Kidney (tissue), 22 donors: Measurements from ENCODE around the gene RAB13. TPM values are rescaled to one million over a fixed set of nuclear protein-coding genes. Genes with fewer than 3 reads are reported as not detected.
"Not testable (repeated sequence)": the region's sequence is repeated elsewhere in the genome, so short reads cannot be mapped to it uniquely, and the experiment has no call there.

Experiments used
- DNase-seq, 5 donors: peaks; one replicate each; pipeline ENCODE4 v3.0.0-alpha.2; 2013 to 2020
- FAIRE-seq: peaks from 2 replicates; lab custom pipeline; 2012; peaks lifted over from hg19 to GRCh38; lab: Jason Lieb, UNC
- H3K27ac ChIP-seq, 2 donors: one replicate each; pipeline ENCODE4 v1.7.0; 2013; ENCODE audit warnings: low read depth in 2 of 2, low read length in 2 of 2, inconsistent platforms in 1 of 2
- H3K27me3 ChIP-seq: one replicate; pipeline ENCODE4 v1.7.1; 2013; ENCODE audit warnings: low read length, inconsistent platforms; ENCODE audit not compliant: control insufficient read depth, insufficient read depth
- H3K36me3 ChIP-seq, 3 donors: one replicate each; pipeline versions ENCODE4 v1.7.0 to v1.7.1; 2013; ENCODE audit warnings: low read length in 3 of 3, control low read depth in 1 of 3, inconsistent platforms in 1 of 3; ENCODE audit not compliant: insufficient read depth in 3 of 3, control insufficient read depth in 2 of 3
- H3K4me1 ChIP-seq, 3 donors: one replicate each; pipeline versions ENCODE4 v1.7.0 to v1.7.1; 2013; ENCODE audit warnings: low read length in 3 of 3, inconsistent platforms in 1 of 3, low read depth in 1 of 3; ENCODE audit not compliant: control insufficient read depth in 2 of 3, insufficient read depth in 2 of 3
- H3K4me3 ChIP-seq, 3 donors: one replicate each; pipeline versions ENCODE4 v1.7.0 to v1.8.1; 2013; ENCODE audit warnings: low read length in 3 of 3, control low read depth in 1 of 3, inconsistent platforms in 1 of 3
- H3K9ac ChIP-seq, 3 donors: one replicate each; pipeline versions ENCODE4 v1.7.0 to v1.7.1; 2013; ENCODE audit warnings: low read length in 3 of 3, control low read depth in 1 of 3, inconsistent platforms in 1 of 3
- H3K9me3 ChIP-seq, 3 donors: one replicate each; pipeline versions ENCODE4 v1.7.0 to v1.7.1; 2013; ENCODE audit warnings: low read length in 3 of 3, control low read depth in 1 of 3, inconsistent platforms in 1 of 3; ENCODE audit not compliant: control insufficient read depth in 2 of 3, insufficient read depth in 1 of 3
- CTCF ChIP-seq: IDR thresholded peaks from 3 replicates; pipeline ENCODE4 v1.5.1; 2012; ENCODE audit warnings: mild to moderate bottlenecking, moderate library complexity, borderline replicate concordance; ENCODE audit not compliant: insufficient read depth; ENCODE audit errors: extremely low read depth
- intact Hi-C: fragments of 100-400 bp; cut with DNase I; formaldehyde crosslinking; loops from one replicate; pipeline ENCODE4 v1.11.1; 2022
- long read RNA-seq, 10 donors: library from polyadenylated mRNA in 1 of 10; unstranded in 1 of 10; transcript quantifications; one replicate each; pipeline ENCODE4 v2.0.0 and lab custom pipeline, GENCODE V29; 2021 to 2026
- polyA plus RNA-seq: library from polyadenylated mRNA; stranded (reverse); fragments of 350-450 nt; fragmentation: Illumina TruSeq; extraction: RNeasy Lipid Tissue Mini Kit (QIAGEN cat#74804); gene quantifications from one replicate; pipeline ENCODE4 v1.2.3, GENCODE V29; 2014; ENCODE audit warnings: low read depth, low replicate concordance; ENCODE audit not compliant: insufficient read depth
- total RNA-seq: library from RNA; stranded (reverse); fragmentation: NEBNext Ultra II Directional; extraction: Animal tissue kit (Norgen Biotek cat#: 25700); gene quantifications from one replicate; pipeline ENCODE4 v1.2.1, GENCODE V29; 2021
- donor health status: control.
- donor health status: control.
- donor health status: control.
- donor health status: control.
- donor health status: control.
- donor health status: DM: yes; HTN: yes; CAD: no.
- donor health status: Normal renal cell carcinoma (clear cell type).

RAB13 gene
- total RNA-seq (142 TPM), polyA plus RNA-seq (226 TPM)
- long read RNA-seq, donor 1, transcript RAB13-201 (8 exons, 1,176 nt) = major isoform, 47 of 121 reads
- long read RNA-seq, donor 1, partial matches to known transcripts = 73 of 121 reads
- long read RNA-seq, donor 1, other reads (novel, unspliced or antisense) = 0 of 121 reads
- long read RNA-seq, donor 2, transcript RAB13-201 (8 exons, 1,176 nt) = major isoform, 70 of 83 reads
- long read RNA-seq, donor 2, partial matches to known transcripts = 10 of 83 reads
- long read RNA-seq, donor 2, other reads (novel, unspliced or antisense) = 0 of 83 reads
- long read RNA-seq, donor 3, transcript RAB13-201 (8 exons, 1,176 nt) = major isoform, 94 of 260 reads
- long read RNA-seq, donor 3, partial matches to known transcripts = 164 of 260 reads
- long read RNA-seq, donor 3, other reads (novel, unspliced or antisense) = 0 of 260 reads
- long read RNA-seq, donor 4, transcript RAB13-201 (8 exons, 1,176 nt) = major isoform, 68 of 260 reads
- long read RNA-seq, donor 4, partial matches to known transcripts = 190 of 260 reads
- long read RNA-seq, donor 4, other reads (novel, unspliced or antisense) = 0 of 260 reads
- long read RNA-seq, donor 5, partial matches to known transcripts = 16 of 20 reads
- long read RNA-seq, donor 5, other reads (novel, unspliced or antisense) = 0 of 20 reads
- long read RNA-seq, donor 6, transcript RAB13-201 (8 exons, 1,176 nt) = major isoform, 166 of 433 reads
- long read RNA-seq, donor 6, partial matches to known transcripts = 264 of 433 reads
- long read RNA-seq, donor 6, other reads (novel, unspliced or antisense) = 0 of 433 reads
- long read RNA-seq, donor 7, transcript RAB13-201 (8 exons, 1,176 nt) = major isoform, 60 of 80 reads
- long read RNA-seq, donor 7, partial matches to known transcripts = 2 of 80 reads
- long read RNA-seq, donor 7, other reads (novel, unspliced or antisense) = 16 of 80 reads
- long read RNA-seq, donor 8, transcript RAB13-201 (8 exons, 1,176 nt) = major isoform, 86 of 196 reads
- long read RNA-seq, donor 8, partial matches to known transcripts = 109 of 196 reads
- long read RNA-seq, donor 8, other reads (novel, unspliced or antisense) = 0 of 196 reads
- long read RNA-seq, donor 9, transcript RAB13-201 (8 exons, 1,176 nt) = major isoform, 50 of 91 reads
- long read RNA-seq, donor 9, partial matches to known transcripts = 41 of 91 reads
- long read RNA-seq, donor 9, other reads (novel, unspliced or antisense) = 0 of 91 reads
- long read RNA-seq, donor 10, transcript RAB13-201 (8 exons, 1,176 nt) = major isoform, 50 of 155 reads
- long read RNA-seq, donor 10, partial matches to known transcripts = 104 of 155 reads
- long read RNA-seq, donor 10, other reads (novel, unspliced or antisense) = 0 of 155 reads

- no peaks in the 10 kb centered on the region for H3K9me3 ChIP-seq
- no peak for TF ChIP-seq CTCF
- H3K4me3 ChIP-seq = peak within 1 kb of the TSS; percentile 86 to 96 (median 94)
- peak within 1 kb of the TSS; percentile 90 to 92 for H3K27ac ChIP-seq
- H3K27me3 ChIP-seq = no peaks in the 10 kb centered on the region
- intact Hi-C loops = loop anchor here (10.0 kb wide), 1 partner anchor 191 kb away; no protein-coding TSS in a partner anchor
- H3K4me1 ChIP-seq = peaks cover 0 to 15% (median 6%) of the 10 kb centered on the region in 3 donors
- DNase-seq (peak; percentile 94 to 96 (median 95)), FAIRE-seq (no peak)
- H3K36me3 ChIP-seq = no peaks in the 10 kb centered on the region
- peak within 1 kb of the TSS; percentile 76 to 96 (median 95) for H3K9ac ChIP-seq
Measured at GRCh38 chr1:153985941-153986761, at the start of gene RAB13. RAB13 (minus strand) TSS chr1:153986339; CDS start chr1:153986236, 103 bp downstream.

- DNase-seq, FAIRE-seq, intact Hi-C loops: not testable (repeated sequence)
Measured at GRCh38 chr1:154033697-154034096, 47.6 kb upstream of the RAB13 start.

GRCh38 chr1:154019940-154020339 is 33.8 kb upstream of the RAB13 start:
- no peak for FAIRE-seq
- intact Hi-C loops = no loop called here

More at GRCh38 chr1:154033697-154034096, 47.6 kb upstream of the RAB13 start:
- not testable (repeated sequence) for H3K9ac ChIP-seq, H3K4me1 ChIP-seq, H3K9me3 ChIP-seq, H3K4me3 ChIP-seq, H3K27me3 ChIP-seq, H3K36me3 ChIP-seq, H3K27ac ChIP-seq

More at GRCh38 chr1:154019940-154020339, 33.8 kb upstream of the RAB13 start:
- H3K9ac ChIP-seq = no peak overlapping the region
- no peaks in the 10 kb centered on the region for H3K9me3 ChIP-seq
- H3K4me1 ChIP-seq = no peaks in the 10 kb centered on the region
- no peak for TF ChIP-seq CTCF
- DNase-seq = no peak
- H3K36me3 ChIP-seq = no peaks in the 10 kb centered on the region
- H3K4me3 ChIP-seq = no peak overlapping the region
- H3K27ac ChIP-seq = no peak overlapping the region
- H3K27me3 ChIP-seq = no peaks in the 10 kb centered on the region
